Common myeloid progenitor, CD34-positive (primary cell): Measurements from ENCODE around the gene GRIA3.

Source experiments
- CTCF ChIA-PET: fragments of 350-600 bp; sonication (Branson Sonifier 250); formaldehyde crosslinking; loops from one replicate; lab custom pipeline; 2021; ENCODE audit warnings: antibody characterized with exemption; lab: Charles Lee
- POLR2A ChIA-PET: fragments of 350-600 bp; sonication (Branson Sonifier 250); formaldehyde crosslinking; loops from one replicate; lab custom pipeline; 2021; ENCODE audit warnings: antibody characterized with exemption; lab: Charles Lee
- DNase-seq, 3 donors: peaks; one replicate each; pipeline versions ENCODE4 v3.0.0 to v3.0.0-alpha.2; 2013
- H3K27ac ChIP-seq, 2 experiments: 1 replicate in 1 of 2; 2 replicates in 1 of 2; pipeline ENCODE4 v1.7.0; 2013; ENCODE audit warnings: inconsistent platforms in 2 of 2, low read length in 2 of 2, mild to moderate bottlenecking in 2 of 2, low read depth in 1 of 2, moderate library complexity in 1 of 2; ENCODE audit not compliant: severe bottlenecking in 2 of 2, insufficient read depth in 1 of 2, poor library complexity in 1 of 2
- H3K27me3 ChIP-seq, 5 experiments: replicated peaks in 2 of 5; 1 replicate in 3 of 5; 2 replicates in 2 of 5; pipeline versions ENCODE4 v1.6.1 to v1.7.0; 2013; ENCODE audit warnings: low read length in 4 of 5, mild to moderate bottlenecking in 2 of 5, moderate library complexity in 2 of 5, inconsistent platforms in 1 of 5; ENCODE audit not compliant: insufficient read depth in 5 of 5, control insufficient read depth in 4 of 5
- H3K36me3 ChIP-seq, 4 experiments: 1 replicate in 2 of 4; 2 replicates in 2 of 4; pipeline versions ENCODE4 v1.6.1 to v1.7.0; 2013; ENCODE audit warnings: low read length in 3 of 4, control low read depth in 1 of 4, mild to moderate bottlenecking in 1 of 4; ENCODE audit not compliant: control insufficient read depth in 4 of 4, insufficient read depth in 4 of 4
- H3K4me1 ChIP-seq, 4 experiments: 1 replicate in 3 of 4; 2 replicates in 1 of 4; pipeline versions ENCODE4 v1.6.1 to v1.7.1; 2013; ENCODE audit warnings: low read length in 3 of 4, mild to moderate bottlenecking in 3 of 4, control low read depth in 1 of 4, inconsistent platforms in 1 of 4, moderate library complexity in 1 of 4; ENCODE audit not compliant: control insufficient read depth in 4 of 4, insufficient read depth in 4 of 4; ENCODE audit errors: control extremely low read depth in 1 of 4
- H3K4me3 ChIP-seq, 7 experiments: 1 replicate in 4 of 7; 2 replicates in 3 of 7; pipeline versions ENCODE4 v1.5.1 to v1.7.0; 2013; ENCODE audit warnings: mild to moderate bottlenecking in 7 of 7, low read length in 6 of 7, moderate library complexity in 6 of 7, inconsistent platforms in 2 of 7, low read depth in 2 of 7, control low read depth in 1 of 7; ENCODE audit not compliant: insufficient read depth in 4 of 7, control insufficient read depth in 1 of 7; ENCODE audit errors: extremely low read depth in 1 of 7
- H3K9me3 ChIP-seq, 5 experiments: 1 replicate in 4 of 5; 2 replicates in 1 of 5; pipeline versions ENCODE4 v1.6.1 to v1.7.1; 2013; ENCODE audit warnings: low read length in 4 of 5, mild to moderate bottlenecking in 2 of 5, inconsistent platforms in 1 of 5, low read depth in 1 of 5, moderate library complexity in 1 of 5; ENCODE audit not compliant: control insufficient read depth in 4 of 5, insufficient read depth in 2 of 5; ENCODE audit errors: control extremely low read depth in 1 of 5
- WGBS: methylation state at CpG from one replicate; pipeline ENCODE4 v1.1.5; 2013; ENCODE audit not compliant: insufficient coverage; 5-methylcytosine and 5-hydroxymethylcytosine counted together

GRIA3 gene

GRCh38 chrX:123175366-123176122, 8.5 kb upstream of the GRIA3 start:
- DNase-seq = no peak
- Histone ChIP-seq H3K36me3 (no peaks in the 10 kb centered on the region), H3K27ac (no peak overlapping the region), H3K27me3 (no peaks in the 10 kb centered on the region), H3K4me1 (peaks cover 0 to 11% (median 0%) of the 10 kb centered on the region in 4 experiments), H3K9me3 (no peaks in the 10 kb centered on the region), H3K4me3 (no peak overlapping the region)
- ChIA-PET CTCF (no interaction called here), POLR2A (no interaction called here)

- no peak overlapping the region for H3K4me3 ChIP-seq
- H3K4me1 ChIP-seq = peaks cover 0 to 19% (median 4%) of the 10 kb centered on the region in 4 experiments
- ChIA-PET CTCF (no interaction called here), POLR2A (no interaction called here)
- no peak for DNase-seq
- H3K27me3 ChIP-seq = peaks cover 0 to 36% (median 14%) of the 10 kb centered on the region in 5 experiments
- WGBS = 48% methylated on average over 3 of the region's 5 CpGs
- no peaks in the 10 kb centered on the region for H3K9me3 ChIP-seq
- no peaks in the 10 kb centered on the region for H3K36me3 ChIP-seq
- no peak overlapping the region for H3K27ac ChIP-seq
These were observed 2.7 kb upstream of the GRIA3 start for GRCh38 chrX:123181233-123181914.

GRCh38 chrX:123184866-123185276, 793 bp downstream of the GRIA3 start:
- Histone ChIP-seq H3K4me3 (peak overlapping the region in 3 of 7 experiments; percentile 15 to 65 (median 56)), H3K27me3 (peaks cover 2 to 43% (median 14%) of the 10 kb centered on the region in 5 experiments), H3K36me3 (no peaks in the 10 kb centered on the region), H3K9me3 (no peaks in the 10 kb centered on the region), H3K27ac (no peak overlapping the region), H3K4me1 (peaks cover 0 to 19% (median 4%) of the 10 kb centered on the region in 4 experiments)
- POLR2A ChIA-PET = no interaction called here
- DNase-seq = peak in 2 of 3 donors; percentile 11 to 23
- CTCF ChIA-PET = no interaction called here
- 39% methylated on average over 22 of the region's 27 CpGs for WGBS

GRCh38 chrX:123185721-123186120, 1.6 kb downstream of the GRIA3 start:
- Histone ChIP-seq H3K36me3 (no peaks in the 10 kb centered on the region), H3K27me3 (peaks cover 2 to 43% (median 14%) of the 10 kb centered on the region in 5 experiments), H3K4me1 (peaks cover 0 to 19% (median 4%) of the 10 kb centered on the region in 4 experiments), H3K27ac (no peak overlapping the region), H3K4me3 (no peak overlapping the region), H3K9me3 (no peaks in the 10 kb centered on the region)
- CTCF ChIA-PET = no interaction called here
- POLR2A ChIA-PET = no interaction called here
- no peak for DNase-seq
- WGBS = 58% methylated on average over 8 of the region's 9 CpGs

GRCh38 chrX:123186801-123187200, 2.7 kb downstream of the GRIA3 start:
- no peak overlapping the region for H3K4me3 ChIP-seq
- CTCF ChIA-PET = no interaction called here
- H3K27me3 ChIP-seq = peaks cover 2 to 43% (median 14%) of the 10 kb centered on the region in 5 experiments
- no peaks in the 10 kb centered on the region for H3K9me3 ChIP-seq
- no CpG with 5 or more reads among the region's 3 CpGs for WGBS
- no peak for DNase-seq
- H3K4me1 ChIP-seq = peaks cover 0 to 19% (median 4%) of the 10 kb centered on the region in 4 experiments
- POLR2A ChIA-PET = no interaction called here
- no peaks in the 10 kb centered on the region for H3K36me3 ChIP-seq
- H3K27ac ChIP-seq = no peak overlapping the region

GRCh38 chrX:123188081-123188480, 4.0 kb downstream of the GRIA3 start:
- Histone ChIP-seq H3K27me3 (peaks cover 2 to 34% (median 10%) of the 10 kb centered on the region in 5 experiments), H3K4me3 (no peak overlapping the region), H3K27ac (no peak overlapping the region), H3K4me1 (peaks cover 0 to 20% (median 4%) of the 10 kb centered on the region in 4 experiments), H3K9me3 (no peaks in the 10 kb centered on the region), H3K36me3 (no peaks in the 10 kb centered on the region)
- ChIA-PET POLR2A (no interaction called here), CTCF (no interaction called here)
- 72% methylated on average over 3 of the region's 3 CpGs for WGBS
- no peak for DNase-seq

- 79% methylated on average over 8 of the region's 8 CpGs for WGBS
These were observed 5.3 kb downstream of the GRIA3 start for GRCh38 chrX:123189338-123189737.

More at GRCh38 chrX:123189338-123189737, 5.3 kb downstream of the GRIA3 start:
- ChIA-PET POLR2A (no interaction called here), CTCF (no interaction called here)
- Histone ChIP-seq H3K27ac (no peak overlapping the region), H3K4me1 (peaks cover 0 to 16% (median 4%) of the 10 kb centered on the region in 4 experiments), H3K9me3 (no peaks in the 10 kb centered on the region), H3K36me3 (no peaks in the 10 kb centered on the region), H3K27me3 (peaks cover 2 to 24% (median 7%) of the 10 kb centered on the region in 5 experiments), H3K4me3 (no peak overlapping the region)
- DNase-seq = no peak
